Prostate gland (tissue), 2 donors: ENCODE data around the gene MPST. TPM values are rescaled to one million over a fixed set of nuclear protein-coding genes. Genes with fewer than 3 reads are reported as not detected.

Experiments
- DNase-seq: peaks from one replicate; pipeline ENCODE4 v3.0.0-alpha.2; 2019; ENCODE audit warnings: low spot score
- H3K27ac ChIP-seq, 2 donors: fragments of 200-600 bp; sonication (generic); 2 replicates each; pipeline ENCODE4 v1.5.1; 2017 to 2019
- H3K27me3 ChIP-seq: fragments of 200-600 bp; sonication (generic); replicated peaks from 2 replicates; pipeline ENCODE4 v1.5.1; 2019; ENCODE audit not compliant: insufficient read depth
- H3K36me3 ChIP-seq, 2 donors: fragments of 200-600 bp; sonication (generic); 1 replicate in 1 of 2; 2 replicates in 1 of 2; pipeline versions ENCODE4 v1.5.1 to v1.8.1; 2017 to 2019
- H3K4me1 ChIP-seq: fragments of 200-600 bp; sonication (generic); replicated peaks from 2 replicates; pipeline ENCODE4 v1.5.1; 2019
- H3K4me3 ChIP-seq, 2 donors: fragments of 200-600 bp; sonication (generic); 2 replicates each; pipeline ENCODE4 v1.5.1; 2017 to 2019
- H3K9me3 ChIP-seq: fragments of 200-600 bp; sonication (generic); 2 replicates; pipeline ENCODE4 v1.5.1; 2017
- POLR2A ChIP-seq: fragments of 450-650 bp; IDR thresholded peaks from one replicate; pipeline ENCODE4 v1.6.1; 2016; ENCODE audit warnings: antibody characterized with exemption, mild to moderate bottlenecking
- POLR2AphosphoS5 ChIP-seq: sonication (generic); formaldehyde crosslinking; IDR thresholded peaks from one replicate; pipeline ENCODE4 v1.6.1; 2017; ENCODE audit warnings: antibody characterized with exemption
- WGBS: methylation state at CpG from one replicate; pipeline ENCODE4 v1.1.5; 2018; 5-methylcytosine and 5-hydroxymethylcytosine counted together
- intact Hi-C: fragments of 100-400 bp; cut with DNase I; formaldehyde crosslinking; loops from one replicate; pipeline ENCODE4 v1.14.2; 2022
- total RNA-seq, 2 donors: library from RNA; depleted of rRNA; stranded (reverse); fragments of >200 nt; gene quantifications; one replicate each; pipeline ENCODE4 v1.1.0, GENCODE V29; 2016
- TF ChIP-seq, protein P1 (sequence below), 4 experiments: fragments of 200-600 bp in 2 of 4; fragments of 450-650 bp in 2 of 4; sonication (generic) in 2 of 4; IDR thresholded peaks; 1 replicate in 3 of 4; 2 replicates in 1 of 4; pipeline ENCODE4 v1.5.1; 2016 to 2019; ENCODE audit warnings: antibody characterized with exemption in 4 of 4, mild to moderate bottlenecking in 2 of 4, moderate library complexity in 2 of 4

MPST gene
- total RNA-seq, 2 donors from 2014 or later, result 136 to 192 TPM

DNA sequence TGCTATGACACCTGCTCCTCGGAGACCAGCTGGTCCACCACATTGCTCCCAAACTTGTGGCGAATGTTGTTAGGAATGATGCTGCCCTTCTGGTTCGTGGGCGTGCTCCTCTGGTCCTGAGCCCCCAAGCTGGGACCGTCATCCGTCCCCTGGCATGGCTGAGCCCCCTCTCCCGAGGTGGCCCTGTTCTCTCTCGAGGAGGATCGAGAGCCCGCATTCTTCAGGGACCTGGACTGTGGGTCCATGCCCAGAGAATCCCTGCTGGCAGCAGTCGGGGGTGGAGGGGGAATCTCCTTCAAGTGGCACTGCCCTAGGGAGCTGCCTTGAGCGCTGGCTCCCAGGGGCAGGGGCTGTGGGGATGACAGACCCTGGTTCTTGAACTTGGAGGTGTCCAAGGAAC is 17.7 kb upstream of the MPST start:
- H3K27me3 ChIP-seq, result no peaks in the 10 kb centered on the region
- TF ChIP-seq POLR2A (no peak), POLR2AphosphoS5 (no peak)
- TF ChIP-seq, protein P1, sequence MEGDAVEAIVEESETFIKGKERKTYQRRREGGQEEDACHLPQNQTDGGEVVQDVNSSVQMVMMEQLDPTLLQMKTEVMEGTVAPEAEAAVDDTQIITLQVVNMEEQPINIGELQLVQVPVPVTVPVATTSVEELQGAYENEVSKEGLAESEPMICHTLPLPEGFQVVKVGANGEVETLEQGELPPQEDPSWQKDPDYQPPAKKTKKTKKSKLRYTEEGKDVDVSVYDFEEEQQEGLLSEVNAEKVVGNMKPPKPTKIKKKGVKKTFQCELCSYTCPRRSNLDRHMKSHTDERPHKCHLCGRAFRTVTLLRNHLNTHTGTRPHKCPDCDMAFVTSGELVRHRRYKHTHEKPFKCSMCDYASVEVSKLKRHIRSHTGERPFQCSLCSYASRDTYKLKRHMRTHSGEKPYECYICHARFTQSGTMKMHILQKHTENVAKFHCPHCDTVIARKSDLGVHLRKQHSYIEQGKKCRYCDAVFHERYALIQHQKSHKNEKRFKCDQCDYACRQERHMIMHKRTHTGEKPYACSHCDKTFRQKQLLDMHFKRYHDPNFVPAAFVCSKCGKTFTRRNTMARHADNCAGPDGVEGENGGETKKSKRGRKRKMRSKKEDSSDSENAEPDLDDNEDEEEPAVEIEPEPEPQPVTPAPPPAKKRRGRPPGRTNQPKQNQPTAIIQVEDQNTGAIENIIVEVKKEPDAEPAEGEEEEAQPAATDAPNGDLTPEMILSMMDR (IDR thresholded peaks at IDR 0.05), result no peak
- 85% methylated on average over 12 of the region's 12 CpGs for WGBS
- no peak overlapping the region for H3K4me3 ChIP-seq
- no peak overlapping the region for H3K27ac ChIP-seq
- intact Hi-C loops, result no loop called here
- H3K4me1 ChIP-seq, result no peaks in the 10 kb centered on the region
- no peaks in the 10 kb centered on the region for H3K9me3 ChIP-seq
- no peaks in the 10 kb centered on the region for H3K36me3 ChIP-seq
- no peak for DNase-seq

DNA sequence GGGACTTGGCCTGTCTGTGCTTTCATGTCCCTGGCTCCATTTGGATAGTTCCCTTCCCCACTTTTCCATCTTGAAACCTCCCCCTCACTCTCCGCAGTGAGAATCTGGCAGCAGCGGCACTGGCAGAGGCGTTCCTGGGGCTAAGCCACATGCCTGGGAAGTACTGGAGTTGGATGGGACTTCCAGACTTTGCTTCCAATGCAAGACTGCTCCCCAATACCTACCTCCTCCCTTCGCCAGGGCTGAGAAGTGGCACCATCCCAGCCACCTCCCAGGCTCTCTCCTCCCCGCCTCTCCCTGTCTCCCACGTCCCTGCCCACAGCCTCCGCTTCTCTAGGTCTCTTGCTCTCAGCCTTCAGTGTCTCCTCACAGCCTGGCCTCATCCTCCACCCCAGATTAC is 16.9 kb upstream of the MPST start:
- TF ChIP-seq POLR2AphosphoS5 (no peak), POLR2A (no peak)
- TF ChIP-seq, protein P1 (IDR thresholded peaks at IDR 0.05), result no peak
- Histone ChIP-seq H3K27ac (no peak overlapping the region), H3K4me1 (no peaks in the 10 kb centered on the region), H3K27me3 (no peaks in the 10 kb centered on the region), H3K4me3 (no peak overlapping the region), H3K36me3 (no peaks in the 10 kb centered on the region), H3K9me3 (no peaks in the 10 kb centered on the region)
- no peak for DNase-seq
- 59% methylated on average over 7 of the region's 7 CpGs for WGBS
- intact Hi-C loops, result no loop called here

DNA sequence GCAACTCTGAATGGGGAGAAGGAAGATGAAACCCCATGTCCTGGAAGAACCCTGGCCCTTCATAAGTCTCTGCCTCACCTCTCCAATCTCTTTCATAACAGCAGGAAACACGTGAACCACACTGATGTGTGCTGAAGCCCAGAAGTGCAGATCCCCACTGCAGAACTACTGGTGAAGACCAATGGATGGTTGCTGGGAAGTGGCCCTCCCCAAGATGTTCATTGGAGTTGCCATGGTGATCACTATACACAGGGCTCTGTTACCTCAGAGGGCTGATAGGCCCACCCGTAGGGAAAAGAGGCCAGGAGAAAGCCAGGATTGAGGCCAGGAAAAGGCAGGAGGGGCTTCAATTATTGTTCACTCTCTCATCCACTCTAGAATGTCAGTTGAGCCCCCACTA is 11.9 kb upstream of the MPST start:
- no peaks in the 10 kb centered on the region for H3K27me3 ChIP-seq
- 42% methylated on average over 2 of the region's 2 CpGs for WGBS
- TF ChIP-seq, protein P1 (IDR thresholded peaks at IDR 0.05), result no peak
- TF ChIP-seq POLR2AphosphoS5, result no peak
- no peak for TF ChIP-seq POLR2A
- no peaks in the 10 kb centered on the region for H3K36me3 ChIP-seq
- H3K9me3 ChIP-seq, result no peaks in the 10 kb centered on the region
- H3K4me3 ChIP-seq, result no peak overlapping the region
- H3K27ac ChIP-seq, result no peak overlapping the region
- no peaks in the 10 kb centered on the region for H3K4me1 ChIP-seq
- intact Hi-C loops, result no loop called here
- no peak for DNase-seq

DNA sequence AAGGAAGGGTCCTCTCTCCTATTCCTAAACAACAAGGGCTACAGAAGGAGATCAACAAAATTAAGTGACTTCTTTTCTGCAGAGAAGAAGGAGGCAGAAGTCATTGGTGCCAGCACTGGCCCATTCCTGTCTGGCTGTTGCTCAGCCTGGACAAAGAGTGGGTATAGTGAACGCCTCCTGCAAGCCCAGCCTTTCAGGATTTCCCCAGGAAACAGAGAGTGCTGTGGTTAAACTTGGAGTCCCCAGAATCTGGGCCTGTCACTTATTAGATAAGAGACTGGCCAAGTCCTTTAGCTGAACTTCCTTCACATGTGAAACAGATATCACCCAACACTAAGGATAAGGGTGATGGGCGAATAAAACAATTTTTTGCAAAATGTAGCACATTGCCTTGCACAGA is 11.2 kb upstream of the MPST start:
- Histone ChIP-seq H3K4me1 (no peaks in the 10 kb centered on the region), H3K4me3 (no peak overlapping the region), H3K9me3 (no peaks in the 10 kb centered on the region), H3K27me3 (no peaks in the 10 kb centered on the region), H3K36me3 (no peaks in the 10 kb centered on the region), H3K27ac (no peak overlapping the region)
- DNase-seq, result no peak
- TF ChIP-seq POLR2A (no peak), POLR2AphosphoS5 (no peak)
- TF ChIP-seq, protein P1 (IDR thresholded peaks at IDR 0.05), result no peak
- WGBS, result 77% methylated on average over 2 of the region's 2 CpGs
- intact Hi-C loops, result no loop called here

DNA sequence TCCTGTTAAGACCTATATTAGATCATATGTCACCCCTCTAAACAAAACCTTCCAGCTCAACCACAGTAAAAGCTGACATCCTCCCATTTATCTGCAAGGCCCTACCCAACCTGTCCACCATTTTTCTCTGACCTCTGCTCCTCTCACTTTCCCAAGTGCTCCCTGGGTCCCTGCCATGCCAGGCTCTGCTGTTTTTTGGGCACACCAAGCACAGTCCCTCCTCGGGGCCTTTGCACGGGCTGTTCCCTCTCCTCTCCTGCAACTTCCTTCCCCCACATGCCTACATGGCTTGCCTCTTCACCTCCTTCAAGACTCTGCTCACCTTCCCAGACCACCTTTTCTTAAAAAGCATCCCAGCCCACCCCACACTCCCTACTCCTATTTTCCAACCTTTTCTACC is 10.1 kb upstream of the MPST start:
- DNase-seq, result no peak
- 83% methylated on average over 2 of the region's 2 CpGs for WGBS
- intact Hi-C loops, result no loop called here
- no peak overlapping the region for H3K4me3 ChIP-seq
- H3K9me3 ChIP-seq, result no peaks in the 10 kb centered on the region
- H3K27me3 ChIP-seq, result no peaks in the 10 kb centered on the region
- TF ChIP-seq POLR2A (no peak), POLR2AphosphoS5 (no peak)
- TF ChIP-seq, protein P1 (IDR thresholded peaks at IDR 0.05), result no peak
- H3K36me3 ChIP-seq, result no peaks in the 10 kb centered on the region
- H3K4me1 ChIP-seq, result no peaks in the 10 kb centered on the region
- H3K27ac ChIP-seq, result no peak overlapping the region
